ENCODE data around the gene TTLL11. TPM values are rescaled to one million over a fixed set of nuclear protein-coding genes. Genes with fewer than 3 reads are reported as not detected.

The TTLL11 gene
- total RNA-seq, 6 experiments from 2014 or later: 3.2 to 5.2 (median 4.1) TPM

GRCh38 chr9:121822093-121823085, 270.7 kb downstream of the TTLL11 start:
- Histone ChIP-seq H3K27ac (no peak overlapping the region), H3K36me3 (no peaks in the 10 kb centered on the region), H3K4me3 (no peak overlapping the region), H3K9me3 (no peaks in the 10 kb centered on the region), H3K4me1 (no peaks in the 10 kb centered on the region), H3K27me3 (no peaks in the 10 kb centered on the region)
- no peak for DNase-seq
- WGBS (ENCODE audit: insufficient coverage, low coverage, low lambda C conversion rate, missing lambda C conversion rate): 78% methylated on average over 11 of the region's 34 CpGs
- intact Hi-C loops (cut with DNase I): no loop called here
- peak in 1 of 4 donors; percentile 15 for ATAC-seq
- TF ChIP-seq CTCF (IDR thresholded peaks at IDR 0.05) (no peak), POLR2A (IDR thresholded peaks at IDR 0.05) (no peak)

- H3K9me3 ChIP-seq: no peaks in the 10 kb centered on the region
- no peaks in the 10 kb centered on the region for H3K36me3 ChIP-seq
- ATAC-seq (no peak), DNase-seq (no peak)
- no peaks in the 10 kb centered on the region for H3K4me1 ChIP-seq
- H3K4me3 ChIP-seq: no peak overlapping the region
- H3K27ac ChIP-seq: no peak overlapping the region
- TF ChIP-seq CTCF (IDR thresholded peaks at IDR 0.05) (no peak), POLR2A (IDR thresholded peaks at IDR 0.05) (no peak)
- intact Hi-C loops (cut with DNase I): no loop called here
- WGBS (ENCODE audit: insufficient coverage, low coverage, low lambda C conversion rate, missing lambda C conversion rate): 93% methylated on average over 3 of the region's 5 CpGs
- H3K27me3 ChIP-seq: no peaks in the 10 kb centered on the region
These were observed 271.8 kb downstream of the TTLL11 start for GRCh38 chr9:121821326-121821725.

GRCh38 chr9:121820286-121821005, 272.7 kb downstream of the TTLL11 start:
- DNase-seq (no peak), ATAC-seq (no peak)
- Histone ChIP-seq H3K4me1 (no peaks in the 10 kb centered on the region), H3K9me3 (no peaks in the 10 kb centered on the region), H3K4me3 (no peak overlapping the region), H3K36me3 (no peaks in the 10 kb centered on the region), H3K27me3 (no peaks in the 10 kb centered on the region), H3K27ac (no peak overlapping the region)
- 100% methylated on average over 1 of the region's 11 CpGs for WGBS (ENCODE audit: insufficient coverage, low coverage, low lambda C conversion rate, missing lambda C conversion rate)
- intact Hi-C loops (cut with DNase I): no loop called here
- TF ChIP-seq POLR2A (IDR thresholded peaks at IDR 0.05) (no peak), CTCF (IDR thresholded peaks at IDR 0.05) (no peak)

GRCh38 chr9:121819428-121820231, 273.5 kb downstream of the TTLL11 start:
- intact Hi-C loops (cut with DNase I): no loop called here
- no peak for TF ChIP-seq CTCF (IDR thresholded peaks at IDR 0.05)
- no peaks in the 10 kb centered on the region for H3K27me3 ChIP-seq
- no peak overlapping the region for H3K27ac ChIP-seq
- no peaks in the 10 kb centered on the region for H3K36me3 ChIP-seq
- H3K9me3 ChIP-seq: no peaks in the 10 kb centered on the region
- H3K4me3 ChIP-seq: no peak overlapping the region
- 57% methylated on average over 14 of the region's 20 CpGs for WGBS (ENCODE audit: insufficient coverage, low coverage, low lambda C conversion rate, missing lambda C conversion rate)
- ATAC-seq (peak; percentile 20 to 35 (median 32)), DNase-seq (no peak)
- H3K4me1 ChIP-seq: peaks cover 0 to 2% (median 0%) of the 10 kb centered on the region in 4 donors

Data from right lobe of liver (tissue), 6 donors.